HG02943 (cell line): ENCODE results near the gene FBLN2.

ENCODE experiments used
- ATAC-seq: cut with Tn5 transposase; IDR thresholded peaks from one replicate; pipeline ENCODE4 v1.9.1; 2021; ENCODE audit warnings: mild to moderate bottlenecking, low read depth, moderate library complexity; ENCODE audit not compliant: unreplicated experiment

The FBLN2 gene

GRCh38 chr3:13596426-13597205 lies 47.7 kb downstream of the FBLN2 start:
- no peak for ATAC-seq

GRCh38 chr3:13597661-13598060 lies 48.7 kb downstream of the FBLN2 start:
- no peak for ATAC-seq

GRCh38 chr3:13598201-13598600 lies 49.3 kb downstream of the FBLN2 start:
- no peak for ATAC-seq

GRCh38 chr3:13598926-13599886 lies 50.3 kb downstream of the FBLN2 start:
- ATAC-seq: no peak

GRCh38 chr3:13599887-13600450 lies 51.0 kb downstream of the FBLN2 start:
- no peak for ATAC-seq

- ATAC-seq: no peak
Measured at GRCh38 chr3:13600950-13601691, 52.2 kb downstream of the FBLN2 start.

GRCh38 chr3:13601692-13602080 lies 52.8 kb downstream of the FBLN2 start:
- ATAC-seq: no peak

- no peak for ATAC-seq
Measured at GRCh38 chr3:13605555-13605954, 56.6 kb downstream of the FBLN2 start.

- no peak for ATAC-seq
Measured at GRCh38 chr3:13607821-13608597, 59.1 kb downstream of the FBLN2 start.

GRCh38 chr3:13608969-13609725 lies 60.2 kb downstream of the FBLN2 start:
- ATAC-seq: no peak

- no peak for ATAC-seq
Measured at GRCh38 chr3:13610006-13610570, 61.2 kb downstream of the FBLN2 start.

- ATAC-seq: no peak
Measured at GRCh38 chr3:13611221-13611620, 62.3 kb downstream of the FBLN2 start.

- ATAC-seq: no peak
Measured at GRCh38 chr3:13612829-13613228, 63.9 kb downstream of the FBLN2 start.

- no peak for ATAC-seq
Measured at GRCh38 chr3:13613343-13614190, 64.6 kb downstream of the FBLN2 start.

- ATAC-seq: no peak
Measured at GRCh38 chr3:13614607-13615006, 65.7 kb downstream of the FBLN2 start.

GRCh38 chr3:13615019-13615528 lies 66.1 kb downstream of the FBLN2 start:
- ATAC-seq: no peak

- no peak for ATAC-seq
Measured at GRCh38 chr3:13616359-13616758, 67.4 kb downstream of the FBLN2 start.
